Glutamatergic neuron (in vitro differentiated cells): ENCODE results near the gene VPS39. TPM values are rescaled to one million over a fixed set of nuclear protein-coding genes. Genes with fewer than 3 reads are reported as not detected.

Experiments used
- DNase-seq: peaks from one replicate; pipeline ENCODE4 v3.0.0; 2022
- H3K27ac Mint-ChIP-seq: one replicate; pipeline ENCODE4 v1.8.0; 2020; ENCODE audit warnings: mild to moderate bottlenecking, mixed read lengths, inconsistent platforms; ENCODE audit not compliant: unreplicated experiment
- H3K27me3 Mint-ChIP-seq: one replicate; pipeline ENCODE4 v1.8.0; 2020; ENCODE audit warnings: mild to moderate bottlenecking, moderate library complexity, mixed read lengths, inconsistent platforms; ENCODE audit not compliant: unreplicated experiment
- H3K36me3 Mint-ChIP-seq: one replicate; pipeline ENCODE4 v1.8.0; 2020; ENCODE audit warnings: mild to moderate bottlenecking, mixed read lengths, inconsistent platforms; ENCODE audit not compliant: unreplicated experiment
- H3K4me1 Mint-ChIP-seq: one replicate; pipeline ENCODE4 v1.8.0; 2020; ENCODE audit warnings: mild to moderate bottlenecking, low read depth, mixed read lengths, inconsistent platforms; ENCODE audit not compliant: unreplicated experiment
- H3K4me3 Mint-ChIP-seq: one replicate; pipeline ENCODE4 v1.8.0; 2020; ENCODE audit warnings: mild to moderate bottlenecking, mixed read lengths, inconsistent platforms; ENCODE audit not compliant: unreplicated experiment
- H3K9me3 Mint-ChIP-seq: one replicate; pipeline ENCODE4 v1.8.0; 2020; ENCODE audit warnings: mild to moderate bottlenecking, moderate library complexity, mixed read lengths, inconsistent platforms; ENCODE audit not compliant: unreplicated experiment
- CTCF ChIP-seq: fragments of 200-600 bp; sonication (generic); IDR thresholded peaks from one replicate; pipeline ENCODE4 v1.5.0; 2021; ENCODE audit not compliant: partially characterized antibody, unreplicated experiment
- total RNA-seq: library from RNA; stranded (reverse); fragmentation: NEBNext Ultra II Directional; extraction: Animal tissue kit (Norgen Biotek cat#: 25700); gene quantifications from one replicate; pipeline ENCODE4 v1.2.1, GENCODE V29; 2021; ENCODE audit not compliant: unreplicated experiment

Gene VPS39
- total RNA-seq, 1 donor from 2014 or later, result 94.4 TPM

- no peak for TF ChIP-seq CTCF
- no peaks in the 10 kb centered on the region for H3K4me1 Mint-ChIP-seq
These were observed 57.7 kb downstream of the VPS39 start for GRCh38 chr15:42150219-42150970.

GRCh38 chr15:42149493-42150218 lies 58.4 kb downstream of the VPS39 start:
- Mint-ChIP-seq H3K36me3 (no peaks in the 10 kb centered on the region), H3K4me1 (no peaks in the 10 kb centered on the region), H3K4me3 (no peak overlapping the region), H3K9me3 (peaks cover 4% of the 10 kb centered on the region), H3K27ac (no peak overlapping the region), H3K27me3 (peaks cover 10% of the 10 kb centered on the region)
- TF ChIP-seq CTCF, result no peak
- DNase-seq, result no peak

More at GRCh38 chr15:42150219-42150970, 57.7 kb downstream of the VPS39 start:
- Mint-ChIP-seq H3K27me3 (peaks cover 6% of the 10 kb centered on the region), H3K36me3 (no peaks in the 10 kb centered on the region), H3K9me3 (no peaks in the 10 kb centered on the region), H3K27ac (no peak overlapping the region), H3K4me3 (no peak overlapping the region)
- DNase-seq, result no peak

- Mint-ChIP-seq H3K36me3 (no peaks in the 10 kb centered on the region), H3K4me3 (no peak overlapping the region)
- TF ChIP-seq CTCF, result no peak
These were observed 59.2 kb downstream of the VPS39 start for GRCh38 chr15:42148808-42149492.

GRCh38 chr15:42147431-42147735 lies 60.7 kb downstream of the VPS39 start:
- peaks cover 10% of the 10 kb centered on the region for H3K27me3 Mint-ChIP-seq

More at GRCh38 chr15:42148808-42149492, 59.2 kb downstream of the VPS39 start:
- no peak overlapping the region for H3K27ac Mint-ChIP-seq
- no peaks in the 10 kb centered on the region for H3K4me1 Mint-ChIP-seq
- peaks cover 4% of the 10 kb centered on the region for H3K9me3 Mint-ChIP-seq
- peaks cover 10% of the 10 kb centered on the region for H3K27me3 Mint-ChIP-seq
- no peak for DNase-seq

More at GRCh38 chr15:42147431-42147735, 60.7 kb downstream of the VPS39 start:
- Mint-ChIP-seq H3K4me3 (no peak overlapping the region), H3K9me3 (peaks cover 4% of the 10 kb centered on the region), H3K27ac (no peak overlapping the region), H3K4me1 (no peaks in the 10 kb centered on the region), H3K36me3 (no peaks in the 10 kb centered on the region)
- TF ChIP-seq CTCF, result no peak
- no peak for DNase-seq
